Epithelial cell of prostate (primary cell): Measurements from ENCODE around the gene CXCL14.

Experiments
- DNase-seq: peaks from one replicate; pipeline ENCODE4 v3.0.0-alpha.2; 2011; ENCODE audit warnings: low read depth, low spot score
- H3K27ac ChIP-seq: fragments of 450-650 bp; 2 replicates; pipeline ENCODE4 v1.5.1; 2017; ENCODE audit warnings: mild to moderate bottlenecking

Gene CXCL14

GRCh38 chr5:135570453-135570764 lies 8.4 kb downstream of the CXCL14 start:
- no peak for DNase-seq
- no peak overlapping the region for H3K27ac ChIP-seq

DNA sequence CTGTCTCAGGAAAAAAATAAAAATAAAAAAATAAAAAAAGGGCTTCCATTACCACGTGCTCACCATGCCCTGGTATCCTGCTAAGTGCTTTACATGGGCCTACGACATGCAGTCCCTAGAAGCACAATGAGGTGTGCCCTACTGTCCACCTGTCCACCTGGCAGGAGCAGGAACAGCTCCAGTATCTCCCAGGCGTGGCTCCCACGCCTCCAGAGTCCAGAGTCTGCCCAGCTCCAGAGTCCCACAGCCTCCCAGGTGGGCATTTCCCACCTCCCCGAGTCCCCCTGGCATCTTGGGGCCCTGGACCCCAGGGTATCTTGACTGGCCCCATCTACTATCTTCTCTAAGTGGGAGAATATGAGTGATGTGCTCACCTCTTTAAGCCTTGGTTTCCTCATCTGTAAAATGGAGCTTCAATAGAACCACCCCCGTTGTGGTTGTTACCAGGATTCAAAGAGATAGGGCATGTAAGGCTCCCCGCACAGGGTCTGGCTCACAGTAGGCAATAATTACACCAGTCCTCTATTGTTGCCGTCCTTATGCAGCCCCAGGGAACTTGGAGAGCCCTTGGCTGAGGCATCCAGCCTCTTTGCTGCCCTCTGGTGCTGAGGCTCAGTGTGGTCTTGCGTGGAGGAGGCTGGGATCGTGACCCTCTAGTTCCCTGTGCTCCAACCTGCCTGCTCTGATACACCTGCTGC lies 8.9 kb downstream of the CXCL14 start:
- no peak overlapping the region for H3K27ac ChIP-seq
- no peak for DNase-seq

GRCh38 chr5:135568923-135569360 lies 9.8 kb downstream of the CXCL14 start:
- no peak overlapping the region for H3K27ac ChIP-seq
- peak; percentile 36 for DNase-seq

DNA sequence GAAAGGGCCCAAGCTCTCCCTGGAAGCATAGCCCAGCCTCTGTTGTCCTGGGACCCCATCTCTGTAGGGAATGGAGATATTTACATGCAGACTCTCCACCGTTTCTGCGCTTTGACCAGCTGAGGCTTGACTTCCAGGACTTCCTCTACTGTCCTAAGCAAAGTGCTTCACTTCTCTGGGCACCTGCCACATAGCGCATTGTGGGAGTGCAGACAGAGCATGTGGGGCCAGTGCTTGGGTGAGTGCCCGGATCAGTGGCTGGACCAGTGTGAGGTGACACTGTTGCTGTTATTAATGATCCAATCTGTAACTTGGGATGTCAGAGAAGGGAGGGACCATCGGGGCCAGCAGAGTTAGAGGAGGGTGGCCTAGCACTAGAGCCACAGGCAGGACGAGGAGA lies 10.5 kb downstream of the CXCL14 start:
- no peak overlapping the region for H3K27ac ChIP-seq
- no peak for DNase-seq

GRCh38 chr5:135567661-135568060 lies 11.1 kb downstream of the CXCL14 start:
- no peak overlapping the region for H3K27ac ChIP-seq
- DNase-seq = no peak

- H3K27ac ChIP-seq = no peak overlapping the region
- DNase-seq = no peak
These were observed 12.1 kb downstream of the CXCL14 start for GRCh38 chr5:135566422-135567400.

GRCh38 chr5:135565725-135566421 lies 12.9 kb downstream of the CXCL14 start:
- no peak for DNase-seq

DNA sequence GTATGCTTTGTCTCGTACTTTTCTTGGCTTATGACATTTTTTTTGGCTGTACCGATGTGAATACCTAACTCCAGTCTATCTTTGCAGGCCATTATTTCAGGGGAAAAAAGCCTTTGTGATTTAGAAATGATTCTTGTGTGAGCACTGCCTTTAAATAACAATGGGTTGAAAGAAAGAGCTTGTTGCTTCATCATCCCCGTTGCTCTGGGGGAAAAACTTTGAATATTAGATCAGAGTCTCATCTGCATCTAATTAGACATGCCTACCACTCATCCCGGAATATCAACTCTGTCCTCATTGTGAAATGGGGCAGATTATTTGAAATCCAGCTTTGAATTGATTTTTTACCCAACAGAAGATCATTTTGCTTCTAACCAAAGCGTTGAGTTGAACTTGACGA lies 13.5 kb downstream of the CXCL14 start:
- no peak overlapping the region for H3K27ac ChIP-seq
- DNase-seq = no peak

More at GRCh38 chr5:135565725-135566421, 12.9 kb downstream of the CXCL14 start:
- no peak overlapping the region for H3K27ac ChIP-seq

GRCh38 chr5:135564331-135564730 lies 14.5 kb downstream of the CXCL14 start:
- H3K27ac ChIP-seq = no peak overlapping the region
- DNase-seq = no peak

DNA sequence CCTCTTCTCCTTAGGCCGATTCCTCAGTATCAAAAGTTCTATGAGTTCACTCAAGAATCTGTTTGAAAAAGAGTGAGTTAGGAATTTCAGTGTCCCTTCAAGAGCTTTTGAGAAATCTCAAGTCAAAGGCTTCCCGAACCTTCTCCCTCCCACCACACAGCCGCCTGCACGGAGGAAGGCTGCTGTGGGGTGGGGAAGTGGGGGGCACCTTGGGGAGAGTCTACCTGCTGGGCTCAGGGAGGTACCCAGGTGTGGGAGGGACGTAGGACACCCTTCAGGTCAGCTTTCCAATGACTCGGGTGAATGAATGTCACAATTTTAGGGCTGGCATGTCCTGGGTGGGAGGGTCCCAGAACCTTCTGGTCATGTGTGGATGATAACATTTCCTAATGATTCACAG lies 17.5 kb downstream of the CXCL14 start:
- DNase-seq = no peak
- H3K27ac ChIP-seq = no peak overlapping the region

- H3K27ac ChIP-seq = no peak overlapping the region
- no peak for DNase-seq
These were observed 17.9 kb downstream of the CXCL14 start for GRCh38 chr5:135560858-135561257.

DNA sequence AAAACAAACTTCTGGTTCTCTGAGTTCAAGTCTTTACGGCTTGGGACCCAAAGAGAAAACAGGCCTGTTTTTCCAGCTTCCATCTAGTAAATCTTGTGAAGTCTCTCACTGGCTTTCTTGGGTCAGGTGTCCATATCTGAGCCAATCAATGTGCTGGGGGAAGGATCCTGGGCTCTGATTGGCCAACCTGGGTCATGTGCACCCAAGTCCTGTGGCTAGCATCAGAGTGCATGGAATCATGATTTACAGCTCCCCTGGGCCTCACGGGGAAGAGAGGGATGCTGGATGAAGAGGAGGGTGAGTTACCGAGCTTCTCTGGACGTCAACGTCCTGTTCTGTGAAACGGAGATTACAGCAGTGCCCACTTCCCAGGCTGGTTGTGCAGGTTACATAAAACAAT lies 19.4 kb downstream of the CXCL14 start:
- H3K27ac ChIP-seq = no peak overlapping the region
- DNase-seq = no peak

- H3K27ac ChIP-seq = no peak overlapping the region
- DNase-seq = no peak
These were observed 21.5 kb downstream of the CXCL14 start for GRCh38 chr5:135557076-135557838.

DNA sequence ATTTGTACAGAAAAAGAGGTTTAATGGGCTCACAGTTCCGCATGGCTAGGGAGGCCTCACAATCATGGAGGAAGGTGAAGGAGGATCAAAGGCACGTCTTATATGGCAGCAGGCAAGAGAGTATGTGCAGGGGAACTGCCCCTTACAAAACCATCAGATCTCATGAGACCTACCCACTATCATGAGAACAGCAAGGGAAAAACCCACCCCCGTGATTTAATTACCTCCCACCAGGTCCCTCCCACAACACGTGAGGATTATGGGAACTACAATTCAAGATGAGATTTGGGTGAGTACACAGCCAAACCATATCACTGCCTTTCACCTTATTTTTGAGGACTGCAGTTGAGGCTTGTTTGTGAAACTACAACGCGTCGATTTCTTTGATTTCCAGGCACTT lies 22.2 kb downstream of the CXCL14 start:
- DNase-seq = no peak
- no peak overlapping the region for H3K27ac ChIP-seq

DNA sequence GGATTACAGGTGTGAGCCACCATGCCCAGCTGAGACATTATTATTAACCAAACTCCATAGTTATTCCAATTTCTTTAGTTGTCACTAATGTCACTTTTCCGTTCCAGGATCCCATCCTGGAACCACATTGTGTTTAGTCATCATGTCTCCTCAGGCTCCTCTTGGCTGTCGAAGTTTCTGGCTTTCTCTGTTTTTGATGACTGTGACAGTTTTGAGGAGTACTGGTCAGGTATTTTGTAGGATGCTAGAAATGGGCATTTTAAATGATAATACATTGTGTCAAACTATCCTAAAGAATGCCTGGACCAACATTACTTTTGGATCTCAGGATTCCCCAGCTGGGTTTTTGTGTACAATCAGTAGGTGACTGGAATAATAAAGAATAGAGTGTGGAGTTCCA lies 23.3 kb downstream of the CXCL14 start:
- no peak for DNase-seq
- no peak overlapping the region for H3K27ac ChIP-seq

DNA sequence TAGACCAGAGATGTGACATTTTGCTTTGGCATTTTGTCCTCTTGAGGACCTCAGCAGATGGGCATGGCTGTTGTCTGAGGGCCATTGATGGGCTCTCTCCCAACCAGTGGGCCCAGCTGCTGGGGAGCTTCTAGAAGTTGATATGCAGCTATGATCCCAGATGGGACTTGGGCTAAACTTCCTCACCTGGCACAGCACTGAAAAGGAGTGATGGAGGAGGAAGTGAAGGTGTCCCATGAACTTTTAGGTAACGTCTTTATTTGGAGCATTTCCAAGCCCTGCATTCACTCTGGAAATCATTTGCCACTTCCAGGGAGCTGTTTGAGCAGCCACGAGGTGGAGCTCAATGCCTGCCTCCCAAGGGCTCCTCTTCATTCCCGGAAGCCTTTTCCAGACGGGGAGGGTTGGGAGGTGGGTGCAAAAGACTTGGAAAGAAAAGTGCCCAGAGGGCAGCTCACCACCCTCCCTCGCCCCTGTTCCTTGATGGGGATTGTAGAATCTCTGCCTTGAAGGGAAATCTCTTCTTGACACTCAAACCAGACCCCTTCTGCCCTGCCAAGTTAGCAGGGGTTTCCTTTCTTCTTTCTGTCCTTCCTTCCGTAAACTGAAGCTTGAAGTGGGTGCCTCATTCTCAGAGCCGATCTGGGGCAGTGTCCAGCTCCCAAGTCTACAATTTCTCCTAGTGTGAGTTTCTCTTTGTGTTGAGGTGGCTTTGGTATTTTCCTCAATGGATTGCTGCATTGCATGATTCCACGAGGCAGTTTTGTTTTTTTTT lies 24.9 kb downstream of the CXCL14 start:
- no peak for DNase-seq
- H3K27ac ChIP-seq = no peak overlapping the region

GRCh38 chr5:135551593-135552447 lies 27.0 kb downstream of the CXCL14 start:
- H3K27ac ChIP-seq = no peak overlapping the region
- no peak for DNase-seq

DNA sequence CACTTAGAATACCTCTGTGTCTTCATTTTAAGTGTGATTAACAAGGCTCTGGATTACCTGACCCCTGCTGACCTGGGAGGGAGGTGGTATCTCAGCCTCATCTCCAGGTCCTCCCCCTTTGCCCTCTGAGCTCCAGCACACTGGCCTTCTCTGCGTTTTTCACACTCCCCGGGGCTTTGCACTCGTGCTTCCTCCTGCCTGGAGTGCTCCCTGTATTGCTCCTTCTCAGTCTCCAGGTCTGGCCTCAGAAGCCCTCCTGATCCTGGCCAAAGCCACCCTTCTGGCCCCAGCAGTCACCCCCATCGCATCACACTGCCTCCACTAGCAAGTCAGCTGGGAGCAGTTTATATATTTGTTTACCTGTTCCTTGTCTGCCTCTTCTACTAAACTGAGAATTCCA lies 29.4 kb downstream of the CXCL14 start:
- H3K27ac ChIP-seq = no peak overlapping the region
- DNase-seq = no peak
